ENCODE data around the gene RCL1. TPM values are rescaled to one million over a fixed set of nuclear protein-coding genes. Genes with fewer than 3 reads are reported as not detected.

Gene RCL1
- total and polyA plus RNA-seq, 2 donors (not counting 1 experiment from before 2014, with no cell fraction given), result 10.5 to 21.7 TPM

GRCh38 chr9:4810565-4810964 lies 17.8 kb downstream of the RCL1 start:
- no peak overlapping the region for H3K9ac ChIP-seq (ENCODE audit: low read length)
- POLR2A ChIA-PET, result no interaction called here
- H3K79me2 ChIP-seq (ENCODE audit: control insufficient read depth, insufficient read depth, low read length), result peaks cover 91% of the 10 kb centered on the region
- CTCF ChIA-PET, result interaction anchor here (1.3 kb wide), 1 partner anchor 177 kb away, joined by 3 read pairs; no protein-coding TSS in a partner anchor
- TF ChIP-seq CTCF (IDR thresholded peaks at IDR 0.05), result no peak
- no peak for TF ChIP-seq EZH2 (IDR thresholded peaks at IDR 0.05; ENCODE audit: borderline replicate concordance, insufficient read depth, low read depth, low read length, poor library complexity, severe bottlenecking)
- H2AFZ ChIP-seq (ENCODE audit: insufficient read depth, low read depth, low read length, poor library complexity, severe bottlenecking), result no peak overlapping the region
- Mint-ChIP-seq H3K27me3 (no peaks in the 10 kb centered on the region), H3K4me3 (no peak overlapping the region), H3K9me3 (ENCODE audit: insufficient read depth) (peaks cover 15% of the 10 kb centered on the region), H3K27ac (no peak overlapping the region), H3K4me1 (peaks cover 56% of the 10 kb centered on the region)
- WGBS (ENCODE audit: insufficient coverage), result no CpG with 5 or more reads among the region's 1 CpG
- no peak overlapping the region for H3K4me3 ChIP-seq (ENCODE audit: control extremely low read depth in 1 of 5, extremely low read depth in 1 of 5, insufficient read depth in 1 of 5, low read depth in 2 of 5, low read length in 4 of 5)
- no peak overlapping the region for H3K4me2 ChIP-seq (replicated peaks; ENCODE audit: low read depth, low read length, poor library complexity, severe bottlenecking)
- intact Hi-C loops (cut with micrococcal nuclease), result no loop called here
- ATAC-seq (ENCODE audit: low read depth) (no peak), DNase-seq (no peak)
- no peaks in the 10 kb centered on the region for H3K27me3 ChIP-seq (replicated peaks in 1 of 4; ENCODE audit: control extremely low read depth in 1 of 4, control insufficient read depth in 3 of 4, insufficient read depth in 4 of 4, low read length in 3 of 4)
- no peak overlapping the region for H3K27ac ChIP-seq (ENCODE audit: low read length in 2 of 2)
- H3K36me3 ChIP-seq (replicated peaks in 1 of 2; ENCODE audit: control extremely low read depth in 1 of 2, control insufficient read depth in 1 of 2, extremely low read depth in 1 of 2, insufficient read depth in 2 of 2, low read length in 1 of 2), result no peaks in the 10 kb centered on the region
- peaks cover 0 to 19% (median 8%) of the 10 kb centered on the region in 3 donors for H3K9me3 ChIP-seq (ENCODE audit: control extremely low read depth in 1 of 3, control insufficient read depth in 2 of 3, insufficient read depth in 1 of 3, low read length in 2 of 3)
- peaks cover 11 to 27% of the 10 kb centered on the region in 2 donors for H3K4me1 ChIP-seq (ENCODE audit: control insufficient read depth in 2 of 2, insufficient read depth in 2 of 2, low read length in 2 of 2)
- peaks cover 18% of the 10 kb centered on the region for H4K20me1 ChIP-seq (ENCODE audit: control insufficient read depth, insufficient read depth, low read length, poor library complexity, severe bottlenecking)

GRCh38 chr9:4811824-4812223 lies 19.1 kb downstream of the RCL1 start:
- no peak overlapping the region for H3K27ac ChIP-seq (ENCODE audit: low read length in 2 of 2)
- H3K79me2 ChIP-seq (ENCODE audit: control insufficient read depth, insufficient read depth, low read length), result peaks cover 91% of the 10 kb centered on the region
- POLR2A ChIA-PET, result no interaction called here
- no peaks in the 10 kb centered on the region for H3K27me3 ChIP-seq (replicated peaks in 1 of 4; ENCODE audit: control extremely low read depth in 1 of 4, control insufficient read depth in 3 of 4, insufficient read depth in 4 of 4, low read length in 3 of 4)
- H2AFZ ChIP-seq (ENCODE audit: insufficient read depth, low read depth, low read length, poor library complexity, severe bottlenecking), result no peak overlapping the region
- no peak for DNase-seq
- H3K9me3 ChIP-seq (ENCODE audit: control extremely low read depth in 1 of 3, control insufficient read depth in 2 of 3, insufficient read depth in 1 of 3, low read length in 2 of 3), result peaks cover 0 to 17% (median 3%) of the 10 kb centered on the region in 3 donors
- H3K9me3 Mint-ChIP-seq (ENCODE audit: insufficient read depth), result peaks cover 10% of the 10 kb centered on the region
- intact Hi-C loops (cut with micrococcal nuclease), result no loop called here
- CTCF ChIA-PET, result interaction anchor here (0.7 to 1.0 kb wide), 3 partner anchors 15 to 58 kb away, joined by 3 read pairs; no protein-coding TSS in a partner anchor
- H3K27me3 Mint-ChIP-seq, result no peaks in the 10 kb centered on the region
- no peak overlapping the region for H3K4me2 ChIP-seq (replicated peaks; ENCODE audit: low read depth, low read length, poor library complexity, severe bottlenecking)
- peaks cover 20% of the 10 kb centered on the region for H4K20me1 ChIP-seq (ENCODE audit: control insufficient read depth, insufficient read depth, low read length, poor library complexity, severe bottlenecking)
- H3K36me3 ChIP-seq (replicated peaks in 1 of 2; ENCODE audit: control extremely low read depth in 1 of 2, control insufficient read depth in 1 of 2, extremely low read depth in 1 of 2, insufficient read depth in 2 of 2, low read length in 1 of 2), result no peaks in the 10 kb centered on the region
- no peak overlapping the region for H3K27ac Mint-ChIP-seq
- H3K4me3 ChIP-seq (ENCODE audit: control extremely low read depth in 1 of 5, extremely low read depth in 1 of 5, insufficient read depth in 1 of 5, low read depth in 2 of 5, low read length in 4 of 5), result no peak overlapping the region
- H3K4me1 Mint-ChIP-seq, result peaks cover 59% of the 10 kb centered on the region
- peaks cover 15 to 34% of the 10 kb centered on the region in 2 donors for H3K4me1 ChIP-seq (ENCODE audit: control insufficient read depth in 2 of 2, insufficient read depth in 2 of 2, low read length in 2 of 2)
- H3K4me3 Mint-ChIP-seq, result no peak overlapping the region
- ATAC-seq (ENCODE audit: low read depth), result no peak
- no peak overlapping the region for H3K9ac ChIP-seq (ENCODE audit: low read length)
- TF ChIP-seq EZH2 (IDR thresholded peaks at IDR 0.05; ENCODE audit: borderline replicate concordance, insufficient read depth, low read depth, low read length, poor library complexity, severe bottlenecking) (no peak), CTCF (IDR thresholded peaks at IDR 0.05) (no peak)

All from B cell (primary cell).